ENCODE data around the gene PTK7.

PTK7 gene

GRCh38 chr6:43091020-43091419 lies 14.9 kb downstream of the PTK7 start:
- Histone ChIP-seq H3K4me1 (ENCODE audit: insufficient read depth, low read length) (peaks cover 43% of the 10 kb centered on the region), H3K9me3 (ENCODE audit: insufficient read depth, low read depth, low read length) (no peaks in the 10 kb centered on the region), H3K27ac (ENCODE audit: low read length) (peak overlapping the region; percentile 58), H3K4me3 (ENCODE audit: low read length) (peak overlapping the region; percentile 34; the same call in 1 of the 2 replicates), H3K27me3 (ENCODE audit: insufficient read depth, low read length) (no peaks in the 10 kb centered on the region), H3K9ac (ENCODE audit: low read depth, low read length) (peak overlapping the region; percentile 73; the same call in 1 of the 2 replicates), H3K36me3 (ENCODE audit: insufficient read depth, low read depth, low read length) (no peaks in the 10 kb centered on the region)

GRCh38 chr6:43091436-43091991 lies 15.4 kb downstream of the PTK7 start:
- Histone ChIP-seq H3K9ac (ENCODE audit: low read depth, low read length) (peak overlapping the region; percentile 73; the same call in 1 of the 2 replicates), H3K27me3 (ENCODE audit: insufficient read depth, low read length) (no peaks in the 10 kb centered on the region), H3K4me3 (ENCODE audit: low read length) (no peak overlapping the region), H3K4me1 (ENCODE audit: insufficient read depth, low read length) (peaks cover 48% of the 10 kb centered on the region), H3K9me3 (ENCODE audit: insufficient read depth, low read depth, low read length) (no peaks in the 10 kb centered on the region), H3K27ac (ENCODE audit: low read length) (peak overlapping the region; percentile 58), H3K36me3 (ENCODE audit: insufficient read depth, low read depth, low read length) (no peaks in the 10 kb centered on the region)

- H3K4me3 ChIP-seq (ENCODE audit: low read length) = no peak overlapping the region
- H3K9me3 ChIP-seq (ENCODE audit: insufficient read depth, low read depth, low read length) = no peaks in the 10 kb centered on the region
- H3K9ac ChIP-seq (ENCODE audit: low read depth, low read length) = no peak overlapping the region
- no peak overlapping the region for H3K27ac ChIP-seq (ENCODE audit: low read length)
- no peaks in the 10 kb centered on the region for H3K36me3 ChIP-seq (ENCODE audit: insufficient read depth, low read depth, low read length)
- no peaks in the 10 kb centered on the region for H3K27me3 ChIP-seq (ENCODE audit: insufficient read depth, low read length)
- H3K4me1 ChIP-seq (ENCODE audit: insufficient read depth, low read length) = peaks cover 57% of the 10 kb centered on the region
These were observed 16.5 kb downstream of the PTK7 start for GRCh38 chr6:43092635-43093034.

GRCh38 chr6:43093436-43094289 lies 17.5 kb downstream of the PTK7 start:
- Histone ChIP-seq H3K4me3 (ENCODE audit: low read length) (no peak overlapping the region), H3K4me1 (ENCODE audit: insufficient read depth, low read length) (peaks cover 59% of the 10 kb centered on the region), H3K27me3 (ENCODE audit: insufficient read depth, low read length) (no peaks in the 10 kb centered on the region), H3K9ac (ENCODE audit: low read depth, low read length) (no peak overlapping the region), H3K9me3 (ENCODE audit: insufficient read depth, low read depth, low read length) (no peaks in the 10 kb centered on the region), H3K36me3 (ENCODE audit: insufficient read depth, low read depth, low read length) (no peaks in the 10 kb centered on the region), H3K27ac (ENCODE audit: low read length) (peak overlapping the region; percentile 4)

DNA sequence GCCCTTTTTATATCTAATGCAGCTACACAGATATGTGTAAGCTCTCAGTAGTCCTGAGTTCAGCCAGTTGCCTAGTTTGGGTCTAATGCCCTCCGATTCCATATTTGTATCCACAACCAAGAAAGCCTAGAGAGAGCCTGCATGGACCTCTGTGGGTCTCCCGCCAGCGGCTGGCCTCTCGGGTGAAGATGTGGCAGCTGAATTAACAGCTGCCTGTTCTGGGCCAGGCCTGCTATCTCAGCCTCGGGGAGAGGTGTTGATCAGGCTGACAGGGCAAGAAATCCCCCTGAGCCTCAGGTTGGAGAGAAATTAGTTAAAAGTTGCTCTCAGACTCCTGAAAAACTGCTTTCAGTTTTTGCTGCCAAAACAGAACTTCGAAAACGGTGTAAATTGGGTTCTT lies 19.8 kb downstream of the PTK7 start:
- Histone ChIP-seq H3K9me3 (ENCODE audit: insufficient read depth, low read depth, low read length) (no peaks in the 10 kb centered on the region), H3K36me3 (ENCODE audit: insufficient read depth, low read depth, low read length) (no peaks in the 10 kb centered on the region), H3K4me3 (ENCODE audit: low read length) (no peak overlapping the region), H3K27me3 (ENCODE audit: insufficient read depth, low read length) (no peaks in the 10 kb centered on the region), H3K27ac (ENCODE audit: low read length) (peak overlapping the region; percentile 60), H3K9ac (ENCODE audit: low read depth, low read length) (peak overlapping the region; percentile 49; the same call in 1 of the 2 replicates), H3K4me1 (ENCODE audit: insufficient read depth, low read length) (peaks cover 40% of the 10 kb centered on the region)

GRCh38 chr6:43096451-43097097 lies 20.5 kb downstream of the PTK7 start:
- Histone ChIP-seq H3K27me3 (ENCODE audit: insufficient read depth, low read length) (no peaks in the 10 kb centered on the region), H3K9ac (ENCODE audit: low read depth, low read length) (peak overlapping the region; percentile 49; the same call in 1 of the 2 replicates), H3K36me3 (ENCODE audit: insufficient read depth, low read depth, low read length) (no peaks in the 10 kb centered on the region), H3K27ac (ENCODE audit: low read length) (peak overlapping the region; percentile 60), H3K4me1 (ENCODE audit: insufficient read depth, low read length) (peaks cover 33% of the 10 kb centered on the region), H3K9me3 (ENCODE audit: insufficient read depth, low read depth, low read length) (no peaks in the 10 kb centered on the region), H3K4me3 (ENCODE audit: low read length) (no peak overlapping the region)

GRCh38 chr6:43097098-43097489 lies 21.0 kb downstream of the PTK7 start:
- Histone ChIP-seq H3K9me3 (ENCODE audit: insufficient read depth, low read depth, low read length) (no peaks in the 10 kb centered on the region), H3K36me3 (ENCODE audit: insufficient read depth, low read depth, low read length) (no peaks in the 10 kb centered on the region), H3K27me3 (ENCODE audit: insufficient read depth, low read length) (no peaks in the 10 kb centered on the region), H3K9ac (ENCODE audit: low read depth, low read length) (peak overlapping the region; percentile 49; the same call in 1 of the 2 replicates), H3K4me3 (ENCODE audit: low read length) (no peak overlapping the region; the same call in 1 of the 2 replicates), H3K27ac (ENCODE audit: low read length) (peak overlapping the region; percentile 33), H3K4me1 (ENCODE audit: insufficient read depth, low read length) (peaks cover 33% of the 10 kb centered on the region)

DNA sequence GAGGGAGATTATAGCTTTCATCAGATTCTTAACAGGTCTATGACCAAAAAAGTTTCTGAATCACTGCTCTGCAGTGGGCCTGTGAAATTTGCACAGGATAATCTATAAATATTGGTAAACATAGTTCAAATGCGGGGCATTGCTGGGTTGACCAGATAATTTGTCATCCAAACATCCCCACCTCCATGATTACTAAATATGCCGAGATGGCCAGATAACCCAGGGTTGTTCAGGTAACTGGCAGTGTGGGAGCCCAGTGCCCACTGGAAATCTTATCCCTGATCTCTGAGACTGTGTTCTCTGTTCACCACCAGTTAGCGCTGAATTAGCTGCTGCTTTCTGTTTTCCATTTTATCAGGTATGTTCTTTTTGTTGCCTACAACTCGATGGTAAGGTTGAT lies 21.4 kb downstream of the PTK7 start:
- H3K27me3 ChIP-seq (ENCODE audit: insufficient read depth, low read length) = no peaks in the 10 kb centered on the region
- no peaks in the 10 kb centered on the region for H3K9me3 ChIP-seq (ENCODE audit: insufficient read depth, low read depth, low read length)
- H3K9ac ChIP-seq (ENCODE audit: low read depth, low read length) = no peak overlapping the region; the same call in 1 of the 2 replicates
- peaks cover 33% of the 10 kb centered on the region for H3K4me1 ChIP-seq (ENCODE audit: insufficient read depth, low read length)
- no peak overlapping the region; the same call in 1 of the 2 replicates for H3K4me3 ChIP-seq (ENCODE audit: low read length)
- no peaks in the 10 kb centered on the region for H3K36me3 ChIP-seq (ENCODE audit: insufficient read depth, low read depth, low read length)
- peak overlapping the region; percentile 33 for H3K27ac ChIP-seq (ENCODE audit: low read length)

GRCh38 chr6:43101497-43101896 lies 25.4 kb downstream of the PTK7 start:
- Histone ChIP-seq H3K4me3 (ENCODE audit: low read length) (no peak overlapping the region), H3K27ac (ENCODE audit: low read length) (no peak overlapping the region), H3K9ac (ENCODE audit: low read depth, low read length) (no peak overlapping the region), H3K36me3 (ENCODE audit: insufficient read depth, low read depth, low read length) (no peaks in the 10 kb centered on the region), H3K27me3 (ENCODE audit: insufficient read depth, low read length) (no peaks in the 10 kb centered on the region), H3K9me3 (ENCODE audit: insufficient read depth, low read depth, low read length) (no peaks in the 10 kb centered on the region), H3K4me1 (ENCODE audit: insufficient read depth, low read length) (peaks cover 28% of the 10 kb centered on the region)

- no peaks in the 10 kb centered on the region for H3K36me3 ChIP-seq (ENCODE audit: insufficient read depth, low read depth, low read length)
- H3K9ac ChIP-seq (ENCODE audit: low read depth, low read length) = no peak overlapping the region
- no peak overlapping the region for H3K27ac ChIP-seq (ENCODE audit: low read length)
- no peak overlapping the region for H3K4me3 ChIP-seq (ENCODE audit: low read length)
- H3K27me3 ChIP-seq (ENCODE audit: insufficient read depth, low read length) = no peaks in the 10 kb centered on the region
- H3K4me1 ChIP-seq (ENCODE audit: insufficient read depth, low read length) = peaks cover 18% of the 10 kb centered on the region
- H3K9me3 ChIP-seq (ENCODE audit: insufficient read depth, low read depth, low read length) = no peaks in the 10 kb centered on the region
These were observed 27.3 kb downstream of the PTK7 start for GRCh38 chr6:43103253-43103876.

DNA sequence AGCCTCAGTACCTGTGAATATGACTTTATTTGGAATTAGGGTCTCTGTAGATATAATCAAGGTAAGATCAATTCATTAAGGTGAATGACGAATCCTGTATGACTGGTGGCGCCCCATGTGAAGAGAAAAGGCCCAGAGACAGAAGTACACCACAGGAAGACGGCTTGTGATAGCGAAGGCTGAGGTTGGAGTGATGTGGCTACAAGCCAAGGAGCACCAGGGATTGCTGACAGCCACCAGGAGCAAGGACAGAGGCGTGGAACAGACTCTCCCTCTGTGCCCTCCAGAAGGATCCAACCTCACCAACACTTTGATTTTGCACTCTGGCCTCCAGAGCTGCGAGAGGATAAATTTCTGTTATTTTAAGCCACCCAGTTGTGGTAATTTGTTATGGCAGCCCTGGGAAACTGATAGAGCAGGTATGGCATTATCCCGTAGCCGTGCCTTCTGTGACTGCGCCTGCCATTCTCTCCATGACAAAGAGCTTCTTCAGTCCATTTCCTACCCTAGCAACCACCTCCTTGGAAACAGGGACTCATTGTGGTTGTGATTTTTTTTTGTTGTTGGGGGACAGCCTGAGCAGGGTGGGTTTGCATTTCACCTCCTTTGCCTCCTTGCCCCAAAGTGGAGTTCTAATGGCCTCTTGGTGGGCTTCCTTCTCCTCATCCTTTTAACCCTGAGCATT lies 29.6 kb downstream of the PTK7 start:
- H3K9ac ChIP-seq (ENCODE audit: low read depth, low read length) = no peak overlapping the region
- no peaks in the 10 kb centered on the region for H3K27me3 ChIP-seq (ENCODE audit: insufficient read depth, low read length)
- H3K27ac ChIP-seq (ENCODE audit: low read length) = no peak overlapping the region

More for the DNA sequence above, 29.6 kb downstream of the PTK7 start:
- no peaks in the 10 kb centered on the region for H3K9me3 ChIP-seq (ENCODE audit: insufficient read depth, low read depth, low read length)
- H3K4me3 ChIP-seq (ENCODE audit: low read length) = no peak overlapping the region
- peaks cover 18% of the 10 kb centered on the region for H3K4me1 ChIP-seq (ENCODE audit: insufficient read depth, low read length)
- H3K36me3 ChIP-seq (ENCODE audit: insufficient read depth, low read depth, low read length) = no peaks in the 10 kb centered on the region

All from iPS-20b (cell line).